Endothelial cell of umbilical vein (primary cell): ENCODE data around the gene ZNF609.

Experiments
- POLR2A ChIP-seq: IDR thresholded peaks from 2 replicates; pipeline ENCODE4 v1.6.1; 2012; ENCODE audit warnings: low read depth, mild to moderate bottlenecking, control low read depth, low read length
- TF ChIP-seq, protein P1 (sequence below), 2 donors: IDR thresholded peaks; 1 replicate in 1 of 2; 2 replicates in 1 of 2; pipeline ENCODE4 v1.5.1; 2011; ENCODE audit warnings: low read length in 2 of 2, mild to moderate bottlenecking in 2 of 2, moderate library complexity in 2 of 2, control low read depth in 1 of 2, inconsistent platforms in 1 of 2, low read depth in 1 of 2; ENCODE audit not compliant: insufficient read depth in 1 of 2; ENCODE audit errors: extremely low read depth in 1 of 2

DNA sequence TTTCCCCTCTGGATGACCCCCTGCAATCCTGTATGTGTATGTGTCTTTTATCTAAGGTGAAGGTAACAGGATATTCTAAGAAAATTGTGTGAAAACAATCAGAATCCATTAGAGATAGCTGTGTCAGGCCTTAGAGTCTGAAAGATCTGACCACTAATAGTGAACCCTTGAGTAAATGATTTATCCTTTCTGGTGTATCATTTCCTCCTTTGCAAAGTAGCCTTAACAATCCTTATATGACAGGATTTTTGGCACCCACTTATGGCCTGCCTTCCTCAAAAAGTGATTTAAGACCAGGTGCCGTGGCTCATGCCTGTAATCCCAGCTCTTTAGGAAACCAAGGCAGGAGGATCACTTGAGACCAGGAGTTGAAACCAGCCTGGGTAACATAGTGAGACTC is 204.8 kb downstream of the ZNF609 start:
- TF ChIP-seq POLR2A: no peak
- TF ChIP-seq, protein P1, sequence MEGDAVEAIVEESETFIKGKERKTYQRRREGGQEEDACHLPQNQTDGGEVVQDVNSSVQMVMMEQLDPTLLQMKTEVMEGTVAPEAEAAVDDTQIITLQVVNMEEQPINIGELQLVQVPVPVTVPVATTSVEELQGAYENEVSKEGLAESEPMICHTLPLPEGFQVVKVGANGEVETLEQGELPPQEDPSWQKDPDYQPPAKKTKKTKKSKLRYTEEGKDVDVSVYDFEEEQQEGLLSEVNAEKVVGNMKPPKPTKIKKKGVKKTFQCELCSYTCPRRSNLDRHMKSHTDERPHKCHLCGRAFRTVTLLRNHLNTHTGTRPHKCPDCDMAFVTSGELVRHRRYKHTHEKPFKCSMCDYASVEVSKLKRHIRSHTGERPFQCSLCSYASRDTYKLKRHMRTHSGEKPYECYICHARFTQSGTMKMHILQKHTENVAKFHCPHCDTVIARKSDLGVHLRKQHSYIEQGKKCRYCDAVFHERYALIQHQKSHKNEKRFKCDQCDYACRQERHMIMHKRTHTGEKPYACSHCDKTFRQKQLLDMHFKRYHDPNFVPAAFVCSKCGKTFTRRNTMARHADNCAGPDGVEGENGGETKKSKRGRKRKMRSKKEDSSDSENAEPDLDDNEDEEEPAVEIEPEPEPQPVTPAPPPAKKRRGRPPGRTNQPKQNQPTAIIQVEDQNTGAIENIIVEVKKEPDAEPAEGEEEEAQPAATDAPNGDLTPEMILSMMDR (IDR thresholded peaks at IDR 0.05; ENCODE audit: extremely low read depth in 1 of 2, insufficient read depth in 1 of 2, low read depth in 1 of 2, low read length in 2 of 2): no peak
